K562 (cell line): ENCODE results near the gene DTNB. TPM values are rescaled to one million over a fixed set of nuclear protein-coding genes. Genes with fewer than 3 reads are reported as not detected.

Experiments
- ARNT ChIP-seq, 2 experiments: fragments of 450-650 bp; IDR thresholded peaks; 2 replicates each; pipeline ENCODE4 v1.6.1; 2016; ENCODE audit warnings: mild to moderate bottlenecking in 1 of 2
- CGGBP1 ChIP-seq: fragments of 250-450 bp; sonication (Bioruptor Pico); IDR thresholded peaks from 2 replicates; pipeline ENCODE4 v1.9.0; 2021; ENCODE audit warnings: mild to moderate bottlenecking
- CTCF ChIP-seq, 3 experiments: IDR thresholded peaks in 2 of 3; conservative IDR thresholded peaks in 1 of 3; 2 replicates each; pipeline ENCODE4 v1.5.1; 2011 to 2012; ENCODE audit warnings: low read length in 3 of 3, mild to moderate bottlenecking in 3 of 3, control low read depth in 2 of 3, improper control_type of control experiment in 1 of 3, inconsistent platforms in 1 of 3, low read depth in 1 of 3, mixed read lengths in 1 of 3, moderate library complexity in 1 of 3; ENCODE audit not compliant: insufficient read depth in 2 of 3
- HDAC3 ChIP-seq: fragments of 450-650 bp; IDR thresholded peaks from 2 replicates; pipeline ENCODE4 v1.6.1; 2018; ENCODE audit warnings: borderline replicate concordance, mild to moderate bottlenecking, moderate library complexity; ENCODE audit not compliant: partially characterized antibody
- MNT ChIP-seq, 2 experiments: fragments of 450-650 bp; conservative IDR thresholded peaks; 2 replicates each; pipeline ENCODE4 v1.6.1; 2017; ENCODE audit warnings: mild to moderate bottlenecking in 2 of 2, moderate library complexity in 2 of 2
- NFRKB ChIP-seq: fragments of 450-650 bp; IDR thresholded peaks from 2 replicates; pipeline ENCODE4 v1.6.1; 2016; ENCODE audit warnings: low read depth
- POLR3A ChIP-seq: IDR thresholded peaks from 2 replicates; pipeline ENCODE4 v1.6.1; 2011; ENCODE audit warnings: borderline replicate concordance, mild to moderate bottlenecking, moderate library complexity; ENCODE audit not compliant: insufficient read length, insufficient read depth; ENCODE audit errors: extremely low read depth
- REST ChIP-seq, 2 experiments: fragments of 450-650 bp; formaldehyde crosslinking in 1 of 2; IDR thresholded peaks; 2 replicates each; pipeline versions ENCODE4 v1.4.0 to v1.6.1; 2014 to 2020; ENCODE audit warnings: mild to moderate bottlenecking in 2 of 2, borderline replicate concordance in 1 of 2, low read depth in 1 of 2
- SAFB ChIP-seq: fragments of 200-400 bp; formaldehyde crosslinking; IDR thresholded peaks from 2 replicates; pipeline ENCODE4 v1.6.1; 2017; ENCODE audit warnings: low read depth, low read length, borderline replicate concordance
- TAF7 ChIP-seq: fragments of 450-650 bp; IDR thresholded peaks from 2 replicates; pipeline ENCODE4 v1.6.1; 2016; ENCODE audit warnings: missing genetic modification characterization, missing compliant biosample characterization
- TFAM ChIP-seq: fragments of 250-450 bp; sonication (Bioruptor Pico); conservative IDR thresholded peaks from 2 replicates; pipeline ENCODE4 v1.5.0; 2021; ENCODE audit warnings: mild to moderate bottlenecking, moderate library complexity
- TSC22D4 ChIP-seq: fragments of 450-650 bp; IDR thresholded peaks from 2 replicates; pipeline ENCODE4 v1.6.1; 2016; ENCODE audit warnings: missing genetic modification characterization, missing biosample characterization, control low read depth
- ZNF347 ChIP-seq: fragments of 450-650 bp; formaldehyde crosslinking; IDR thresholded peaks from 2 replicates; pipeline ENCODE4 v1.4.0; 2020; ENCODE audit warnings: low read depth, mild to moderate bottlenecking, moderate library complexity
- ZNF76 ChIP-seq: fragments of 250-450 bp; sonication (Bioruptor Pico); IDR thresholded peaks from 2 replicates; pipeline ENCODE4 v1.4.0; 2020; ENCODE audit warnings: mild to moderate bottlenecking, moderate library complexity, borderline replicate concordance
- polyA plus RNA-seq, 8 experiments: library from polyadenylated mRNA; depleted of rRNA in 4 of 8; stranded (reverse) in 5 of 8; unstranded in 3 of 8; fragments of >200 nt; fragmentation: Nextera tagmentation in 2 of 8; fragmentation: Illumina TruSeq in 1 of 8; extraction: Ambion mirVana in 2 of 8; extraction: Trizol in 1 of 8; gene quantifications; 2 replicates each; pipeline versions ENCODE4 v1.2.1 to v1.2.3, GENCODE V29; 2011 to 2014; ENCODE audit warnings: inconsistent platforms in 1 of 8, missing spikeins in 1 of 8
- total RNA-seq, 7 experiments: library from RNA; depleted of rRNA in 6 of 7; stranded (reverse); fragments of >200 nt in 6 of 7; fragmentation: Illumina TruSeq in 2 of 7; extraction: Trizol in 2 of 7; gene quantifications; 2 replicates each; pipeline versions ENCODE4 v1.2.1 to v1.2.3, GENCODE V29; 2011 to 2021; ENCODE audit warnings: low replicate concordance in 1 of 7
- TF ChIP-seq, protein P1 (sequence below): sonication (generic); formaldehyde crosslinking; IDR thresholded peaks from 2 replicates; pipeline ENCODE4 v1.8.1; 2023; ENCODE audit warnings: mild to moderate bottlenecking, missing genetic modification reagents, moderate library complexity

Gene DTNB
- total and polyA plus RNA-seq, 9 of the 15 experiments (the other 6 are each of a cell fraction or from before 2014, with no cell fraction given), result 0.18 to 2.0 (median 0.77) TPM; not detected in 2

- TF ChIP-seq, protein P1, sequence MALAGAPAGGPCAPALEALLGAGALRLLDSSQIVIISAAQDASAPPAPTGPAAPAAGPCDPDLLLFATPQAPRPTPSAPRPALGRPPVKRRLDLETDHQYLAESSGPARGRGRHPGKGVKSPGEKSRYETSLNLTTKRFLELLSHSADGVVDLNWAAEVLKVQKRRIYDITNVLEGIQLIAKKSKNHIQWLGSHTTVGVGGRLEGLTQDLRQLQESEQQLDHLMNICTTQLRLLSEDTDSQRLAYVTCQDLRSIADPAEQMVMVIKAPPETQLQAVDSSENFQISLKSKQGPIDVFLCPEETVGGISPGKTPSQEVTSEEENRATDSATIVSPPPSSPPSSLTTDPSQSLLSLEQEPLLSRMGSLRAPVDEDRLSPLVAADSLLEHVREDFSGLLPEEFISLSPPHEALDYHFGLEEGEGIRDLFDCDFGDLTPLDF, result no peak
- TF ChIP-seq NFRKB, result no peak
- no peak for TF ChIP-seq ZNF347
- TF ChIP-seq ARNT (IDR thresholded peaks at IDR 0.05), result no peak
- TF ChIP-seq HDAC3, result no peak
- no peak for TF ChIP-seq TAF7 (tag)
- no peak for TF ChIP-seq MNT (conservative IDR thresholded peaks at IDR 0.05)
- TF ChIP-seq ZNF76 (CRISPR knock-in tag), result no peak
- TF ChIP-seq CTCF (IDR thresholded peaks at IDR 0.05 in 2 of 3, conservative IDR thresholded peaks at IDR 0.05 in 1 of 3; ENCODE audit: insufficient read depth in 2 of 3, low read depth in 1 of 3, low read length in 3 of 3), result peak; percentile 11 to 54 (median 42); a peak in 5 of 6 replicates
- TF ChIP-seq REST (IDR thresholded peaks at IDR 0.05; ENCODE audit: borderline replicate concordance), result peak; percentile 13; the same call in 1 of the 2 replicates
- TF ChIP-seq REST (CRISPR knock-in tag; IDR thresholded peaks at IDR 0.05; ENCODE audit: low read depth), result no peak
- TF ChIP-seq TSC22D4, result no peak
- TF ChIP-seq CGGBP1 (CRISPR knock-in tag), result no peak
- TF ChIP-seq POLR3A, result no peak
- TF ChIP-seq TFAM, result no peak
- no peak for TF ChIP-seq SAFB
Observed at GRCh38 chr2:25567406-25567805, 106.0 kb downstream of the DTNB start (continued).
